Neutrophil (primary cell): ENCODE data around the gene ANO10.

Experiments used
- H3K27ac ChIP-seq: fragments of 200-600 bp; sonication (generic); 2 replicates; pipeline ENCODE4 v1.5.1; 2016; ENCODE audit warnings: mild to moderate bottlenecking, moderate library complexity
- H3K27me3 ChIP-seq: fragments of 200-600 bp; sonication (generic); 2 replicates; pipeline ENCODE4 v1.6.0; 2016; ENCODE audit warnings: mild to moderate bottlenecking
- H3K36me3 ChIP-seq: fragments of 200-600 bp; sonication (generic); 2 replicates; pipeline ENCODE4 v1.5.1; 2017
- H3K4me1 ChIP-seq, 2 experiments: fragments of 200-600 bp in 1 of 2; sonication (generic) in 1 of 2; 1 replicate in 1 of 2; 2 replicates in 1 of 2; pipeline versions ENCODE4 v1.5.1 to v1.6.1; 2013 to 2016; ENCODE audit warnings: low read depth in 1 of 2, low read length in 1 of 2, mild to moderate bottlenecking in 1 of 2, moderate library complexity in 1 of 2; ENCODE audit not compliant: control insufficient read depth in 1 of 2, insufficient read depth in 1 of 2
- H3K4me3 ChIP-seq, 2 experiments: fragments of 200-600 bp in 1 of 2; sonication (generic) in 1 of 2; 1 replicate in 1 of 2; 2 replicates in 1 of 2; pipeline ENCODE4 v1.5.1; 2013 to 2016; ENCODE audit warnings: low read depth in 1 of 2, low read length in 1 of 2, mild to moderate bottlenecking in 1 of 2, moderate library complexity in 1 of 2
- H3K9me3 ChIP-seq: fragments of 200-600 bp; sonication (generic); 2 replicates; pipeline ENCODE4 v1.5.1; 2016
- CTCF ChIP-seq: fragments of 200-600 bp; sonication (generic); IDR thresholded peaks from 2 replicates; pipeline ENCODE4 v1.5.1; 2016; ENCODE audit warnings: antibody characterized with exemption

ANO10 gene

GRCh38 chr3:43389388-43390254 lies 232.2 kb downstream of the ANO10 start:
- Histone ChIP-seq H3K36me3 (no peaks in the 10 kb centered on the region), H3K9me3 (no peaks in the 10 kb centered on the region), H3K4me1 (peaks cover 58 to 71% of the 10 kb centered on the region in 2 experiments), H3K27me3 (no peaks in the 10 kb centered on the region), H3K27ac (peak overlapping the region; percentile 99), H3K4me3 (peak overlapping the region; percentile 40 to 42)
- TF ChIP-seq CTCF: peak; percentile 16

GRCh38 chr3:43388915-43389314 lies 232.9 kb downstream of the ANO10 start:
- Histone ChIP-seq H3K4me3 (peak overlapping the region in 1 of 2 experiments; percentile 37), H3K4me1 (peaks cover 55 to 69% of the 10 kb centered on the region in 2 experiments), H3K27me3 (no peaks in the 10 kb centered on the region), H3K27ac (peak overlapping the region; percentile 99), H3K36me3 (no peaks in the 10 kb centered on the region), H3K9me3 (no peaks in the 10 kb centered on the region)
- TF ChIP-seq CTCF: no peak

GRCh38 chr3:43388175-43388574 lies 233.6 kb downstream of the ANO10 start:
- peaks cover 49 to 63% of the 10 kb centered on the region in 2 experiments for H3K4me1 ChIP-seq
- TF ChIP-seq CTCF: no peak

GRCh38 chr3:43379343-43379742 lies 242.5 kb downstream of the ANO10 start:
- Histone ChIP-seq H3K4me3 (no peak overlapping the region), H3K27me3 (no peaks in the 10 kb centered on the region), H3K4me1 (peaks cover 9 to 12% of the 10 kb centered on the region in 2 experiments), H3K36me3 (no peaks in the 10 kb centered on the region), H3K27ac (peak overlapping the region; percentile 64), H3K9me3 (no peaks in the 10 kb centered on the region)
- no peak for TF ChIP-seq CTCF

More at GRCh38 chr3:43388175-43388574, 233.6 kb downstream of the ANO10 start:
- Histone ChIP-seq H3K27me3 (no peaks in the 10 kb centered on the region), H3K4me3 (no peak overlapping the region), H3K36me3 (no peaks in the 10 kb centered on the region), H3K9me3 (no peaks in the 10 kb centered on the region), H3K27ac (peak overlapping the region; percentile 99)

GRCh38 chr3:43378066-43378935 lies 243.5 kb downstream of the ANO10 start:
- H3K27me3 ChIP-seq: no peaks in the 10 kb centered on the region
- peak overlapping the region; percentile 64 for H3K27ac ChIP-seq
- peak; percentile 81 for TF ChIP-seq CTCF
- H3K4me3 ChIP-seq: no peak overlapping the region
- H3K4me1 ChIP-seq: peaks cover 9 to 12% of the 10 kb centered on the region in 2 experiments
- no peaks in the 10 kb centered on the region for H3K9me3 ChIP-seq
- H3K36me3 ChIP-seq: no peaks in the 10 kb centered on the region
